GM19452 (cell line): Measurements from ENCODE around the gene DHRS9.
A peak's percentile ranks its signal among the peaks of the same experiment; 100 is the strongest.

ENCODE experiments used
- ATAC-seq: cut with Tn5 transposase; IDR thresholded peaks from one replicate; pipeline ENCODE4 v1.9.1; 2021; ENCODE audit not compliant: unreplicated experiment

DHRS9 gene

DNA sequence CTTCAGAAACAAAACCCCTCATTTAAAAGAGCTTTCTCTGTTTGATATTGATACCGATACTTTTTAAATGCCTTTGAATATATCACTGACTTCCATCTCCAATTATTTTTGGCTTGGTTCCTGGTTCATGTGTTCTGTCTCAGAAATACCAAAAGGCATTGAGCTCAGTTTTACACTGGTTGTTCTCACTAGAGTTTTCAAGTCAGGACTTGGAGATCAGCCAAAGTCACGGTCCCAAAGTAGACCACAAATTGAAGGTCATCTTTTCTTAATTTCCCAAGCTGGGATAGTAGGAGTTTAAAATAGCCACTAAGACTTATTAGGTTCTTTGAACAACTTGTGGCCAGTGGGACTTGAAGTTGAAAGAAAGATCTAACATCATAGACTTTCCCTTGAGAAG, 24.2 kb downstream of the DHRS9 start:
- ATAC-seq, result no peak

DNA sequence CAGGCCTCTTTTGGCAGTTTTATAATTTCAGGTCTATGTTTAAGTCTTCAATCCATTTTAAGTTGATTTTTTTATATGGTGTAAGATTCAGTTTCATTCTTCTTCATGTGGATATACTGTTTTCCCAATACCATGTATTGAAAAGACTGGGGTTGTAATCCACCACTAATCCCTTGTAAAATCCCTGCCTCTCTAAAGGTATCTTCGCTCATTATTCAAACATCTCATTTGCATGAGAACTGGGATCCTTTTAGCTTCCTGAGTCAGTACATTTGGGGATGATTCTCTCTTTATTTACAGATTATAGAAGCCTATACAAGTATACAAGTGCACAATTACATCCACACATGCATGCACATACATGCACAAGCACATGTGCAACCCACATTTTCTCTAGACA, 25.3 kb downstream of the DHRS9 start:
- no peak for ATAC-seq

DNA sequence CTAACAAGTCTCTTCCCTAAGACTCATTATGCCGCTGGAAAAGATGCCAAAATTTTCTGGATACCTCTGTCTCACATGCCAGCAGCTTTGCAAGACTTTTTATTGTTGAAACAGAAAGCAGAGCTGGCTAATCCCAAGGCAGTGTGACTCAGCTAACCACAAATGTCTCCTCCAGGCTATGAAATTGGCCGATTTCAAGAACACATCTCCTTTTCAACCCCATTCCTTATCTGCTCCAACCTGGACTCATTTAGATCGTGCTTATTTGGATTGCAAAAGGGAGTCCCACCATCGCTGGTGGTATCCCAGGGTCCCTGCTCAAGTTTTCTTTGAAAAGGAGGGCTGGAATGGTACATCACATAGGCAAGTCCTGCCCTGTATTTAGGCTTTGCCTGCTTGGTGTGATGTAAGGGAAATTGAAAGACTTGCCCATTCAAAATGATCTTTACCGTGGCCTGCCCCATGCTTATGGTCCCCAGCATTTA, 26.3 kb downstream of the DHRS9 start:
- ATAC-seq, result no peak

DNA sequence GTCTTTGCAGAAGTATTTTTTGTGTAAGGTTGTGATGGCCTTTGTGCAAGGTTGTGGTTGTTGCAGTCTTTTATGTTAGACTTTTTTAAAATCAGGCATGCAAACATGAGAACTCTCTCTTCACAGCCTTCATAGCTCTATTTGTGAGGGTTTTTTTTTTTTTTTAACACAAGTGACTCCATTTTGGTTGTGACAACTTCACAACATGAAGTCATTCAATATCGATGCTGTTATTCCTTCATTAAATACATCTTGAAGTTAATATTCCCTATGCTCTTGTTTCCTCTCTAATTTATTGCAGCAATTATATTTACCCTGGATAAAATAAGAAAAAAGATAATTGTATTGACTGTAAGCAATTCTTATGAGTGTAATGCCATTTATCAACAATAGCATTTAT, 35.5 kb downstream of the DHRS9 start:
- no peak for ATAC-seq

DNA sequence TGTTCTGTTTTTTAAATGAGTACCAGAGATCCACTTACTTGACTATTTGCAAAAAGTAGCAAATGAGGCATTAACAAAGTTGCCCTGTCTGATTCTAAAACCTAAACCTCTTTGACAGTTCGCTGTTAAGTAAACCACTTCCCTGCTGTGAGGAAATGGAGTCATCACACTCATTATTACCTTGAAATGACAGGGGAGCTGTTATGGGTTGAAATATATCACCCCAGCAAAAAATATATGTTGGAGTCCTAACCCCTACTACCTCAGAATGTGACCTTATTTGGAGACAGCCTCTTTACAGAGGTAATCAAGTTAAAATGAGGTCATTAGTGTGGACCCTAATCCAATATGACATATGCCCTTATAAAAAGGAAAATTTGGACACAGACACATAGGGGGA, 36.1 kb downstream of the DHRS9 start:
- no peak for ATAC-seq

DNA sequence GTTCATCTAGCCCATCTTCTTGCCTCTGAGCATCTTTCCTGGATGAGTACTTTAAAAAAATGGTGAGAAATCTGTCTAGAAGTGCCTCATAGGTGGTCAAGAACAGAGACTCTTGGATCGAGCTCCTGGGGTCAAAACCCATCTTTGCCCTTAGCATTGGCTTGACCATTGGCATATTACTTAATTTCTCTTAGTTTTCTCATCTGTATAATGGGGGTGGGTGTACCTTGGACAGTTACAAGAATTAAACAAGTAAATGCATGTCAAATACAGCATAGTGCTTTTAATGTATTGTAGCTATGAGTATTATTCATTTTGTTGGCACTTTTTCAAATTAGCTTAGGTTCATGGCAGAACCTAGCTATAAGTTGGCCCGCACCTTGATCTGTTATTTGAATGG, 36.8 kb downstream of the DHRS9 start:
- ATAC-seq, result no peak

DNA sequence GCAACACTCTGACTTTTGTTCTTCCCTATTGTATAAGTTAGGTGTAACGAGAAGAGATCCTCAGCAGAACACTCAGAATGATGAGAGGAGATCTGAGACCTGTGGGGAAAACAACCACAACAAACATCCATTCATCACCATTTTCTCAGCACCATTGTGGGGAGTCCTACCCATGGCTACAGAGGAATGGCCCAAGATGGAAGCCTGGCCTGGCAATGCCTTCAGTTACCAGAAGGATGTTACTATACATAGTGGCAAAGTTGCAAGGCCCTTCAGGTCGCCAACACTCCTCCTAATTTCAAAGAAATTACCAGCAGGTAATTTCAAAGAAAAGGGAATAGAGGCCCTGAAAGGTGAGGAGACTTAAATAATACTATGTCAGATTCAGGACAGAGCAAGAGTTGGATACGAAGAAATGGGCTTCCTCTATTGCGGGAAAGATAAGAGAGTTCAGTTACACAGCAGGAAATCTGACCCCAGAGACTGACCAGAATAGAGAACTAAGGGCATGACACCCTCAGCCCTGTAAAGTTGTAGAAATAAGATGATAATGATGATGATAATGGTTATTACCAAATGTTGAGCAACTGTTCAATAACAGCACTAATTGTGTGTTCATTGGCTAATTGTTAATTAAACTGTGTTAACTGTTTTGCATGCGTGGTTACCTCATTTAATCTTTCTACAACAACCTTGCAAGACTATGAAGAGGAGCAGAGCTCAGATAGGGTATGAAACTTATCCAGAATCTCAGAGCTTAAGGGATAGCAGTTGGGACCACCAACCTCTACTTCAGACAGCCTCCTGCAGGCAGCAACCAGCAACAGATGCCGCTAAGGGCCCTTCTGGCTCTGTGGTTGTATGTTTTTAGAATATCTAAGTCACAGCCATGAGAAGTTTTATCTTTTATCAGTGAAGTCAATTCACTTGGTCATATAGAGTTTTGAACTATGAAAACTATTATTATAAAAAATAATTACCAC, 37.5 kb downstream of the DHRS9 start:
- no peak for ATAC-seq

DNA sequence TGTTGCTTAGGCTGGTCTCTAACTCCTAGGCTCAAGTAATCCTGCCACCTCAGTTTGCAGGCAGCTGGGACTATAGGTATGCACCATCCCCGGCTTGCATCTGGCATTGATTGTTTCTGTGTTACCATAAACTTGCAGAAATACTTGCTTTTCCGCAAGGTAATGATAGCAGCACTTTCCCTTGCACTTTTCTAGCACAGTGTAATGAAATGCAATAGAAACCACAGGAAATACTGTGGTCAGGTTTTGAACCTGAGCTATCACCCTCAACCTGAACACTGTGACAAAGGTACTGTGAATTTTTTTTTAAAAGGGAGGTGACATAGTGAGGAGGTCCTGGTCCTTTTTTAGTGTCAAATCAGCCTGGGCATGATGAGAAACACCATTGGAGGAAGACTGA, 38.3 kb downstream of the DHRS9 start:
- peak; percentile 94 for ATAC-seq

DNA sequence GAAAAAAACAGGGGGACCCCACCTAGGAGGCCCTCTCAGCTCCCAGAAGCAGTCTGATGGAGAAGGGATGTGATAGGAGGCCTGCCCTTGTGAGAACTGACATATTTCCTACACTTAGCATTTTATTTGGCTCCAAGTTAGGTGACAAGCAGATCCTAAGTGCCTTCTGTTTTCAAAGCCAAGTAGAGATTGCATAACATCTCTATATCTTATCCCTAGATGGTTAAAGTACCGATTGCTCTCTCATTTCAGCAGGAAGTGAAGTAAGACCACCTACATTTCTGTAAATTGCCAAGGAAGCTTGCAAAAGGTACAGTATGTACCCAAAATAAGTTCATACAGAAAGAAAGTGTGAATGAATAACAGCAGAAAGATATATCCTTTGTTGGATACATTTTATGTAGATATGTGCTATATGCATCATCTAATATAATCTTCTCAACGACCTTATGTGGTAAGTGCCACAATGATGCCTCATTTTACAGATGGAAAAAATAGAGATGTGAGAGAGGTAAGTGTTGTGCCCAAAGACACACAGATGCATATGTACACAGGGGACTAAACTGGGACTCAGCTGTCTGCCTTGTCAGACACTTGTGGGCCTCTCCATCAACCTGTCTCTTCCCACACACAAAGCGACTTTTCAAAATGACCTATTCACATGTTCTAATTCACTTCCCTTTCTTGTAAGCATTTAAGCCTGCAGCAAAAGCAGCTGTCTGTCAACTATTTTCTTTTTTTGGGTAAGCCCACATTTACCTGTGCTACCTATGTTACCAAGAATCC, 38.9 kb downstream of the DHRS9 start:
- ATAC-seq, result no peak

DNA sequence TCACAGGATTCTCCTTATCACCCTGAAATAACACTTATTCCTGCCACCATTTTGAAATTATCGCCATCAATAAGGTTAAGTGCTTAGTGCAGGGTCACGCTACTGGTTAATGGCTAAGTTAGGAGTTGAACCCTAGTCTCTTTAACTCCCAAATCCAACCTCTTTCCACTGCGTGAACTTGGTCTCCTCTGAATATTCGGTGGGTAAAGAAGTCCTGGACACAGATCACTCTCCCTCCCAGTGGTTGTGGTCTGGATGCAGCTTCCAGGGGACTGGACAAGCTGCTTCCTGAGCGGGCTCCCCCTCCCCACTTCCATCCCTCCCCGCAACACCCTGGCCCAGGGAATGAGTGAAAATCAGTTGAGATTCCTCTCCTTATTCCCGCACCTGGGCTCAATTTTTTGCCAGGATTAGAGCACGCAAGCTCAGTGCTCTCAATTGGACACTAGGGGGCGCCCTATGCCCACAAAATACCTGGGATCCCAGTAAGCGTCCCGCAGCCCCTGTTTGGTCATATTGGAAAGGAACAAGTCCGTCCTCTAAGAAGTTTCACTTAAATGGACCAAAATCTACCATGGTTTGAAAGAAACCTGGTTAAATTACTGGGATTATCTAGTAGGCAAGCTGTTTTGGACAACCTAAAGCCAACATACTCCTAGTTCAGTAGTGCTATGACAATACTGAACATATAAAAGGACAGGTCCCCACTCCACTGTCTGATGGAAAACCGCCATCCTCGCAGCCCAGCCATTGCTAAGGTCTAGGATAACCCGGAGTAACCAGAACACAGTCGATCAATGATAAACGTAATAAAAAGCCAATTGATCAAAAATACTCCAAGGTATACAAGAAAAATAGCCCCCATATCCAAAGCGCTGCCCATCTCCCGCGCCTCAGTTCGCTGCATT, 40.4 kb downstream of the DHRS9 start:
- ATAC-seq, result no peak

DNA sequence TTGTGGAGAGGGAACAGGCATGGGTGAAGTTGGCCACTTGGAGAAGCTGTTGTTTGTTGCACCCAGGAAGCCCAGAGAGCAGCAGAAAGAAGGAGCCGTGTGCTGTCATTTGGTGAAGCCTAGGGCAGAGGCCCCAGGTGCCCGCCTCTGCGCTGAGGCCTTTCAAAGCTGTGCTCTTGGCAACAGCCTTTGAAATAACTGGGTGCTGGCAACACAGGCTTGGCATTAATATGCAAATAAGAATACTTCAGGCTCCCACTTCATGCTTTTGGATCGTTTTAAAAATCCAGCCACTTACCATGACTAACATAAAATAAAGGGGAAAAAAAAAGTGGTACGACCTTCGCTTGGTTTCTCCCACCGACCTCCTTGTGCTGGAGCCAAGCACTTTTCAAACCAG, 41.1 kb downstream of the DHRS9 start:
- no peak for ATAC-seq

DNA sequence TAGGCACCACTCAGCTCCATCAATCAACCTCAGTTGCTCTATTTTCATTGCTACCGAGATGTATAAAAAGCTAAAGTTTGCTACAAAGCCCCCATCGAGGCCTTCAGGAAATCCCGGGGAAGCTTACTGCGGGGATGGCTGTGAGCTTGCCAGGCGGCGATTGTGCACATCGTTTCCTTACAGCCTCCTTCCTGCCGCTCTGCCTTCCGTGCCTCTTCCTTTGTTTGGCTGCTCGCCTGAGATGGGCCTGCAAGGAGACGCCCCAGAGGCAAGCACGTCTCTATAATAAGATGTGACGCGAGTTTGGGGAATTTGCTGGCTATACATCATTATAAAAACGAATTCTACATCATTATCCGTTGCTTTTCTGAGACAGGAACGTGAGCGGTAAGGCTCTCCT, 41.6 kb downstream of the DHRS9 start:
- no peak for ATAC-seq

DNA sequence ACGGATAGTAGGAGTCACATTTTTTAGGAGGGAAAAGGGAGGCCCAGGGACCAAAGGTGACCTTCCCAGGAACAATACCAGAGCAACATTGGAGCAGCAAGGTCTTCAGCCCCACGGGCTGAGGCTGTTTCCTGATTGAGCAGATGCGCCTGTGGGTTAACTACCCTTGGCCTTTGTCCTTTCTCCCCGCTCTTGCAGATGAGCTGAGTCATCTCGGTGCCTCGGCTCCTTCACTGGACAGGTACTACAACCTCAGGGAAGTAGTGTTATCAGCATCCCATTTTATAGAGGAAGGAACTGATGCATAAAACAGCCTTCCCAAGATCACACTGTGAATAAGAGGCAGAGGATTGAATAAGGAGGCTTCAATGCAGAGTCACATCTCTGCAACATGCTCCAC, 43.5 kb downstream of the DHRS9 start:
- no peak for ATAC-seq

DNA sequence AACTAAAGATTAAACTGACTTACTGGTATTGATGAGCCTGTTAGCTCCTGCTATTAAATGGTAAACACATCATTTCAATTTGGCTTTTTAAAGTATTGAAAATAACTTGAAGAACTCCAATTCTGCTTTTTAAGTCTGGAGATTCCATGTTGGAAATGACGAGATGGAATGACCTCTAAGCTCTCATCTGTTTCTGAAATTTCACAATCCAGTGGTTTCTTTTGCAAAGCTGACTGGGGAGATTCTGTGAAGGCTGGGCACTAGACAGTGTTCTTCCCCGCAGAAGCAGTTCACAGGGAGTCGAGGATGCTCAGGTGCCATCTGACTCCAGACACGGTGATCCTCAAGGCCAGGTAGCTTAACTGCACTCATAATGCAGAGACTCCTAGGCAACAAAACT, 44.7 kb downstream of the DHRS9 start:
- no peak for ATAC-seq

DNA sequence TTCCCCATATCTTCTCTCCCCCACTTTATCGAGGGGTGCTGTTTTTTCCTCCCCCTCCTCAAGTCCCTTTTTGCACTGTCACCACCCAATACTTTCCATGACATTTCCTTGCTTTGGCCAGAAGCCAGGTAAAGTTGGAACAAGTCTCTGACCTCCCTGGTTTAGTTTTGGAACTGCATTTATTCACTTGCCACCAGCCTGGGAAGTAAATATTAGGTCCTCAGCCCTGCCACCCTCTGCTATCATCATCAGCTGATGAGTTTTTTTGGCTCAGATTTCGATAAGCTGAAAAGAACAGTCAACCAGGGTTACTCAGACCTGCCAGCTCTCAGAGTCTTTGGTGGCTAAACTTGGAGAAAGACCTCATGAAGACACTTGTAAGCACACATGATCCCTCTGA, 47.0 kb downstream of the DHRS9 start:
- ATAC-seq, result no peak

DNA sequence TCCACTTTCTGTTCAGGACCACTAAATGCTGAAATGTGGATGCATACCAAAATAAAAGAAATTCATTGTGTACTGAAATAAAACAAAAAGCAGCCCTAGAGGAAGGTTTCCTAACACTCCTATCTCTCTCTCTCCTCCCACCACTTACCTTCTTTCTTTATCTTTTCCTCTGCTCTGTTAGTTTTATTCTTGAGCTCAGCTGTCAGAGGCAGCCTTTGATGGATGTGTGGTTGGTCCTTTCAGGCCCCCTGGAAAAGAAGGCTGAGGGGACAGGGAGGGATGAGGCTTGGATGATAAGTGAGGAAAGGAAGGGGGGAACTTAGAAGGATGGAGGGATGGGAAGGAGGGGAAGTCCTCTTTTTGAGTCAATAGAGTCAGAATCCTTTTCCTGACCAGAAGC, 47.6 kb downstream of the DHRS9 start:
- ATAC-seq, result no peak

DNA sequence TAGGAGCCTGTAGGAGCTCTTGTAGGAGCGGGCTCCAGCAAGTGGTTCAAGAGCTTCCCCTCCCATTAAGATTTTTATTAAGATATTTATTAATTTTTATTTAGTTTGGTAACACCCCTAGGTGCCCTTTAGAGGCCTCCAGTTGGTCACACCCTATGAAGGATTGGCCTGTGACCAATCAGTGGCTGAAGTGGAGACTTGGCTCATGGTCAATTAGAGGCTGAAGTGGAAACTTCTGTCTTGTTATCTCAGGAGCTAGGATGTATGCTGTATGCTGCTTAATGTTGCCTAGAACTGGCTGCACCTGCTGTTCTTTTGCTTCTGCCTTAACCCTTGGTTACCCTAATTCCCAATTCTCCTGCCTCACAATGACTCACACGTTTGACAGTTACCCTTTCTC, 48.7 kb downstream of the DHRS9 start:
- ATAC-seq, result no peak

DNA sequence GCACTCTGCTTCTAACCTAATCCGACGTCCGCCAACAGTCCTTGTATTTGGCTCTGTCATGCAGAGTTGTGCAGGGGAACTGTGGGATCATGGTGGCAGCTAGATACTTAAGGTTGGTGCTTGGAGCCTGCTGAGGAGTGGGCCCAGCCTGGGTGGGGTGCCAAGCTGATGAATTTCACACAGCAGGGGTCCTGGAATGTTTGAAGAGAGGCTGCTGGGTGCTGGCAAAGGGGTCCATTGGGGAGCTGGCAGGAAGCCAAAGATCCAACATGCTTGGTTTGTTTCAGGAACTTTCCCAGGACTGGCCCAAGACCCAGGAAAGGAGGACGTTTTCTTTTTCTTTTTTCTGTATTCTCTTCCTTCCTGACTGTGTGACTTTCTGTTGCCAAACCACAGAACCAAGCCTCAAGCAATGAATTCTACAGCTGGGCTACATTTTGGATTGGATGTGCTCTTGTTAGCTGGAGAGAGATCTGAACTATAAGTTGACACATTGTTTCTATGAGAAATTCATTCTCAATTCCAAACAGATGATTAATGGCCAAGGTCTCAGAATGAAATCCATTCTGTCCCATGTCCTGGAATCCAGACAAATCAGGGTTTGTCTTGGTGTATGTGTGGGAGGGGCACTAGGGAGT, 49.9 kb downstream of the DHRS9 start:
- no peak for ATAC-seq

DNA sequence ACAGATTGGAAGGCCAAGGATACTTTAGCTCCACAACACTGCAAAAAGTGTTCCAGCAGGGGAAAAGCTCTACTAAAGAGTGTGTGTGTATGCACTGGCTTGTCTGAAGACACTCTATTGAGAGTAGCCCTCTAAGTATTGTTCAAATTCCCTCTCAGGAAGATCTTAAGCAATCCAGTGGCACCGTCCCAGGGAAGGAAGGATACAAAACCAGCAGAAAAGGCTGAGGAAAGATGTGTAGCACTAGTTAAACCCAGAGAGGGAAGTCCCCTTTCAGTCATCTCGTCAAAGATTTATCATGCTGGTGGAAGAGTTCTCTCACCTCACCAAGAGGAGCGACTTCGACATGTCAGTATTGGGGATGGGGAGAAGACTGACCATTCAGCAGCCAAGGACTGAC, 50.5 kb downstream of the DHRS9 start:
- no peak for ATAC-seq

DNA sequence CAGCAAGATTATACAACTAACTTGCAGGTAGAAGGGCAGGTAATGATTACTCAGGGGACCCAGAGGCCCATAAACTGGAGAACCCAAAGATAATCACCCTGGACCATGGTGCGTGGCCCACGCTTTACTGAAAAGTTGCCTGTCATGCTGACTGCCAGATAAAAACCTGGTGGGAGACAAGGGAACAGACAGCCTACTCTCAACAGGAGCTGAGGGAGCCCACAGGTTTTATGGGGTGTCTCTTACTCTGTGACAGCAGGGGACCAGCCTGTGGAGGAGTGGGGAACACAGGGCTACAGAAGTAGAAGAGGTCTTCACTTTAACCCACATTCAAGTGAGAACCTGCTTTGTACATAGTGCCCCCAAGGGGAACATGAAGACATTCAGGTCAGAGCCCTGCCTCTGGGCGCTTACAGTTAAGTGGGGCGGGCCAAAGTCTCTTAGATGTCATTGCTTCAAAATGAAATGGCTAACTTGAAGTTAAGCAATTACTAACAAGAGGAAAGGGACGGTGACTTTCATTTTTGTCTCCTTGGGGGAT, 60.4 kb downstream of the DHRS9 start:
- ATAC-seq, result no peak
